IMR-90 (cell line): Measurements from ENCODE around the gene TMEM253. TPM values are rescaled to one million over a fixed set of nuclear protein-coding genes. Genes with fewer than 3 reads are reported as not detected.

ENCODE experiments used
- ATAC-seq: fragments of 200-7000 bp; cut with Tn5 transposase; 2 replicates; pipeline ENCODE4 v1.9.1; 2020; ENCODE audit warnings: low read depth, mild to moderate bottlenecking, moderate library complexity
- BruUV-seq: library from RNA; stranded (reverse); fragments of 400-500 nt; replicated peaks from 2 replicates; lab custom pipeline; 2021; lab: Mats Ljungman, UMichigan
- CTCF ChIA-PET: fragments of 300-600 bp; formaldehyde crosslinking; extraction: SDS; loops from one replicate; lab custom pipeline; 2021; ENCODE audit warnings: antibody characterized with exemption; lab: Yijun Ruan, JAX
- POLR2A ChIA-PET: fragments of 300-600 bp; sonication (Branson Sonifier 250); formaldehyde crosslinking; loops from one replicate; lab custom pipeline; 2022; ENCODE audit warnings: antibody characterized with exemption; ENCODE audit not compliant: unreplicated experiment; lab: Charles Lee
- DNase-seq: peaks from one replicate; pipeline ENCODE4 v3.0.0; 2013
- H2AFZ ChIP-seq: replicated peaks from 2 replicates; pipeline ENCODE3; 2013; ENCODE audit warnings: low read length, mild to moderate bottlenecking; ENCODE audit not compliant: poor library complexity
- H2AK5ac ChIP-seq: 2 replicates; pipeline ENCODE4 v1.6.1; 2013; ENCODE audit warnings: low read depth, low read length, inconsistent platforms
- H2AK9ac ChIP-seq: replicated peaks from 2 replicates; pipeline ENCODE3; 2013; ENCODE audit warnings: mild to moderate bottlenecking, low read depth, low read length, moderate library complexity; ENCODE audit not compliant: poor library complexity
- H2BK120ac ChIP-seq: 2 replicates; pipeline ENCODE4 v1.6.1; 2013; ENCODE audit warnings: low read depth, low read length, inconsistent platforms
- H2BK15ac ChIP-seq: 3 replicates; pipeline ENCODE4 v1.6.1; 2013; ENCODE audit warnings: low read depth, low read length, inconsistent platforms
- H2BK20ac ChIP-seq: 2 replicates; pipeline ENCODE4 v1.6.1; 2013; ENCODE audit warnings: low read depth, mild to moderate bottlenecking, inconsistent platforms, low read length, moderate library complexity
- H2BK5ac ChIP-seq: 2 replicates; pipeline ENCODE4 v1.6.1; 2013; ENCODE audit warnings: mild to moderate bottlenecking, low read depth, low read length, inconsistent platforms; ENCODE audit not compliant: poor library complexity, severe bottlenecking
- H3K14ac ChIP-seq: replicated peaks from 2 replicates; pipeline ENCODE4 v1.6.1; 2013; ENCODE audit warnings: low read depth, low read length, inconsistent platforms
- H3K18ac ChIP-seq: 2 replicates; pipeline ENCODE4 v1.6.1; 2013; ENCODE audit warnings: low read depth, low read length, control low read depth
- H3K23ac ChIP-seq: 2 replicates; pipeline ENCODE4 v1.6.1; 2013; ENCODE audit warnings: low read depth, low read length, inconsistent platforms
- H3K27ac ChIP-seq: 2 replicates; pipeline ENCODE4 v1.5.1; 2013; ENCODE audit warnings: mild to moderate bottlenecking, control low read depth, low read length; ENCODE audit not compliant: insufficient read depth
- H3K27me3 ChIP-seq: 2 replicates; pipeline ENCODE4 v1.6.1; 2013; ENCODE audit warnings: low read length; ENCODE audit not compliant: control insufficient read depth, insufficient read depth
- H3K36me3 ChIP-seq: 2 replicates; pipeline ENCODE4 v1.6.1; 2013; ENCODE audit warnings: low read length, mixed read lengths; ENCODE audit not compliant: control insufficient read depth, insufficient read depth
- H3K4ac ChIP-seq: 2 replicates; pipeline ENCODE4 v1.6.1; 2013; ENCODE audit warnings: low read depth, low read length, inconsistent platforms
- H3K4me1 ChIP-seq: 2 replicates; pipeline ENCODE4 v1.6.1; 2013; ENCODE audit warnings: low read length, mixed read lengths; ENCODE audit not compliant: control insufficient read depth, insufficient read depth
- H3K4me2 ChIP-seq: 2 replicates; pipeline ENCODE4 v1.6.1; 2013; ENCODE audit warnings: low read depth, mild to moderate bottlenecking, control low read depth, low read length, moderate library complexity
- H3K4me3 ChIP-seq: 2 replicates; pipeline ENCODE4 v1.5.1; 2013; ENCODE audit warnings: low read depth, mild to moderate bottlenecking, control low read depth, low read length, moderate library complexity; ENCODE audit not compliant: insufficient read depth
- H3K56ac ChIP-seq: 2 replicates; pipeline ENCODE4 v1.6.1; 2013; ENCODE audit warnings: low read length, inconsistent platforms; ENCODE audit not compliant: insufficient read depth; ENCODE audit errors: extremely low read depth
- H3K79me1 ChIP-seq, 2 experiments: 2 replicates each; pipeline ENCODE4 v1.6.1; 2013; ENCODE audit warnings: low read length in 2 of 2, inconsistent platforms in 1 of 2, low read depth in 1 of 2
- H3K9ac ChIP-seq: 2 replicates; pipeline ENCODE4 v1.6.1; 2013; ENCODE audit warnings: low read depth, low read length, control low read depth
- H3K9me1 ChIP-seq: 2 replicates; pipeline ENCODE4 v1.6.1; 2013; ENCODE audit warnings: low read length, inconsistent platforms; ENCODE audit not compliant: insufficient read depth
- H3K9me3 ChIP-seq: 2 replicates; pipeline ENCODE4 v1.6.1; 2013; ENCODE audit warnings: low read length; ENCODE audit not compliant: control insufficient read depth, insufficient read depth
- H4K20me1 ChIP-seq: 2 replicates; pipeline ENCODE4 v1.6.1; 2013; ENCODE audit warnings: low read length, inconsistent platforms; ENCODE audit not compliant: insufficient read depth
- H4K5ac ChIP-seq: 2 replicates; pipeline ENCODE4 v1.6.1; 2013; ENCODE audit warnings: mild to moderate bottlenecking, low read depth, low read length, control low read depth
- H4K8ac ChIP-seq, 2 experiments: 2 replicates each; pipeline ENCODE4 v1.6.1; 2013; ENCODE audit warnings: low read depth in 2 of 2, low read length in 2 of 2, control low read depth in 1 of 2, inconsistent platforms in 1 of 2
- H4K91ac ChIP-seq: 2 replicates; pipeline ENCODE4 v1.6.1; 2013; ENCODE audit warnings: low read depth, low read length, inconsistent platforms; ENCODE audit not compliant: insufficient read depth
- BHLHE40 ChIP-seq: fragments of 150-350 bp; IDR thresholded peaks from 2 replicates; pipeline ENCODE4 v1.6.1; 2016; ENCODE audit warnings: mild to moderate bottlenecking, low read depth, low read length
- FOS ChIP-seq: fragments of 150-350 bp; IDR thresholded peaks from 2 replicates; pipeline ENCODE4 v1.6.1; 2016; ENCODE audit warnings: low read depth, low read length
- MXI1 ChIP-seq: IDR thresholded peaks from 2 replicates; pipeline ENCODE4 v1.6.1; 2012; ENCODE audit warnings: low read depth, mild to moderate bottlenecking, low read length, moderate library complexity, borderline replicate concordance
- NFE2L2 ChIP-seq: fragments of 150-350 bp; IDR thresholded peaks from 2 replicates; pipeline ENCODE4 v1.6.1; 2016; ENCODE audit warnings: low read depth, mild to moderate bottlenecking, low read length
- WGBS, 2 experiments: methylation state at CpG; one replicate each; pipeline versions ENCODE4 v1.1.5 to v1.1.7; 2013; ENCODE audit warnings: missing lambda C conversion rate in 2 of 2; ENCODE audit not compliant: insufficient read length in 1 of 2; ENCODE audit errors: extremely low coverage in 2 of 2; 5-methylcytosine and 5-hydroxymethylcytosine counted together
- dilution Hi-C: fragments of 300-500 bp; cut with HindIII; formaldehyde crosslinking; loops from one replicate; pipeline ENCODE4 v1.14.3; 2018; ENCODE audit warnings: low sequenced_read_pairs; ENCODE audit not compliant: unreplicated experiment
- in situ Hi-C: fragments of 300-500 bp; cut with MboI; formaldehyde crosslinking; loops from 3 replicates; pipeline ENCODE4 v1.14.3; 2019; ENCODE audit warnings: low sequenced_read_pairs, inconsistent platforms, mixed read lengths
- intact Hi-C: fragments of 100-400 bp; cut with micrococcal nuclease; formaldehyde crosslinking; loops from 2 replicates; pipeline ENCODE4 v1.10.0; 2022
- polyA plus RNA-seq, 3 experiments: library from polyadenylated mRNA; depleted of rRNA; stranded (reverse); fragments of >200 nt; gene quantifications; 2 replicates each; pipeline ENCODE4 v1.2.3, GENCODE V29; 2012; ENCODE audit warnings: low replicate concordance in 1 of 3
- total RNA-seq: library from RNA; depleted of rRNA; stranded (reverse); fragments of >200 nt; gene quantifications from 2 replicates; pipeline ENCODE4 v1.2.3, GENCODE V29; 2012

The TMEM253 gene
- total and polyA plus RNA-seq, 2 of the 4 experiments (the other 2 are of a cell fraction): 0.07 TPM; not detected in 1

DNA sequence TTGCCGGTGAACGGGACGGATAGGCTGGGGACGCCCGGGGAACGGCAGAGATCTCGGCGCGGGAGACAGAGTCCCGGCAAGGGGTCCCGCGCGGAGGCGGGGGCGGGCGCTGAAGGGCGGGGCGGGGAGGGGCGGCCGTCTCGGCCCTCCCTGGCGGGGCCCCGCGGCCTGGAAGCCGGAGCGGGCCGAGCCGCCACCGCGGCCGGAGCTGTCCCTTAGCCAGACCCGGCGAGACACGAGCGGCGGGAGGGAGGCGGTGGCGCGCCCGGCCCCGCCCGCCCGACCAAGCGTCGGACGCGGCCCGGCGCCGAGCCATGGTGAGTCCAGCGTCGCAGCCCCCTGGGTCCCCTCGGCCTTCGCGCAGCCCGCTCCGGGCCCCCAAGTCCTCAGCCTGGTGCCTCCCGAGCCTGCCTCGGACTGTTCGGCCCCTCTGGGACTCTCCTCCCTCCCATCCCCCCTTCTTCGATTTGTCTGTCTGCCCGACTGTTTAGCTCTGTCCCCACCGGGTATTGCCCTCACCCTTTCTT is 30.7 kb upstream of the TMEM253 start, which contains the start of gene ARHGEF40:
Gene ARHGEF40, plus strand, starts transcription at position 222 of the 527 bp plus-strand sequence. Its CDS starts 93 bp downstream, at position 315.
- WGBS, 2 experiments: 0% methylated on average over 37 of the region's 63 CpGs; no CpG with 5 or more reads in 1 of the 2 experiments
- Histone ChIP-seq H2BK20ac (peak within 1 kb of the TSS; percentile 18; the same call in 1 of the 2 replicates), H3K79me1 (peaks cover 10 to 47% of the 10 kb centered on the region in 2 experiments), H2BK15ac (0 out of 3 replicates have a peak within 1 kb of the TSS, but pooled peaks have one; percentile 3), H3K9ac (peak within 1 kb of the TSS; percentile 91), H3K36me3 (peaks cover 21% of the 10 kb centered on the region), H3K27me3 (no peaks in the 10 kb centered on the region), H3K9me1 (peaks cover 10% of the 10 kb centered on the region), H3K9me3 (no peaks in the 10 kb centered on the region), H4K20me1 (peaks cover 10% of the 10 kb centered on the region), H3K4me3 (peak within 1 kb of the TSS; percentile 68), H4K8ac (peak within 1 kb of the TSS; percentile 49 to 82), H3K18ac (peak within 1 kb of the TSS; percentile 34), H4K5ac (peak within 1 kb of the TSS; percentile 66), H2AK5ac (peak within 1 kb of the TSS; percentile 93), H3K27ac (peak within 1 kb of the TSS; percentile 96), H2BK120ac (peak within 1 kb of the TSS; percentile 72), H4K91ac (peak within 1 kb of the TSS; percentile 72), H3K56ac (peak within 1 kb of the TSS; percentile 74), H3K4me1 (peaks cover 22% of the 10 kb centered on the region), H2AFZ (peak within 1 kb of the TSS; percentile 99), H3K23ac (peak within 1 kb of the TSS; percentile 90), H2BK5ac (peak within 1 kb of the TSS; percentile 97), H3K4me2 (peak within 1 kb of the TSS; percentile 88), H2AK9ac (peak within 1 kb of the TSS; percentile 96), H3K14ac (peak within 1 kb of the TSS; percentile 83), H3K4ac (peak within 1 kb of the TSS; percentile 90)
- in situ Hi-C loops: no loop called here
- dilution Hi-C loops: no loop called here
- DNase-seq (peak; percentile 33), ATAC-seq (peak; percentile 47)
- ChIA-PET CTCF (interaction anchor here (0.8 to 2.8 kb wide), 3 partner anchors 19 to 56 kb away, joined by 3 to 18 read pairs (median 7); no protein-coding TSS in a partner anchor), POLR2A (interaction anchor here (0.6 to 1.0 kb wide), 3 partner anchors 17 to 61 kb away, joined by 3 to 5 read pairs (median 4); no protein-coding TSS in a partner anchor)
- no peak for TF ChIP-seq BHLHE40
- no peak for TF ChIP-seq FOS
- peak; percentile 36; the same call in 1 of the 2 replicates for TF ChIP-seq MXI1
- no peak for TF ChIP-seq NFE2L2
- BruUV-seq: no TSS peak
- intact Hi-C loops: no loop called here
